ENCODE results near the gene DGKH.

The DGKH gene

DNA sequence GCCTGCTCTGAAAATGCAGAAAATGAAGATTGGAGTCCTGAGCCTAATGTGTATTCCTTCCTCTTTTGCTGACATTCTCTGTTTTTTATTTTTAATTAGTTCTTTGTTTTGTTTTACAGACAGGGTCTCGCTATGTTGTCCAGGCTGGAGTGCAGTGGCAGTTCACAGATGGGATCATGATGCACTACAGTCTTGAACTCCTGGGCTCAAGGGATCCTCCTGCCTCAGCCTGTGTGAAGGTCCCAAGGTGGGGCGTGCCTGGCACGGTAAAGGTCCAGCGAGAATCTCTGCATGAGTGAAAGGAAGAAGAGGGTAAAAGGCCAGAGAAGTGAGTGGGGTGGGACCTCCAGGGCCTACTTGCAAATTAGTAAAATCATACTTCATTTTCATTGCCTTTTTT lies 34.3 kb upstream of the DGKH start:
- TF ChIP-seq, protein P1, sequence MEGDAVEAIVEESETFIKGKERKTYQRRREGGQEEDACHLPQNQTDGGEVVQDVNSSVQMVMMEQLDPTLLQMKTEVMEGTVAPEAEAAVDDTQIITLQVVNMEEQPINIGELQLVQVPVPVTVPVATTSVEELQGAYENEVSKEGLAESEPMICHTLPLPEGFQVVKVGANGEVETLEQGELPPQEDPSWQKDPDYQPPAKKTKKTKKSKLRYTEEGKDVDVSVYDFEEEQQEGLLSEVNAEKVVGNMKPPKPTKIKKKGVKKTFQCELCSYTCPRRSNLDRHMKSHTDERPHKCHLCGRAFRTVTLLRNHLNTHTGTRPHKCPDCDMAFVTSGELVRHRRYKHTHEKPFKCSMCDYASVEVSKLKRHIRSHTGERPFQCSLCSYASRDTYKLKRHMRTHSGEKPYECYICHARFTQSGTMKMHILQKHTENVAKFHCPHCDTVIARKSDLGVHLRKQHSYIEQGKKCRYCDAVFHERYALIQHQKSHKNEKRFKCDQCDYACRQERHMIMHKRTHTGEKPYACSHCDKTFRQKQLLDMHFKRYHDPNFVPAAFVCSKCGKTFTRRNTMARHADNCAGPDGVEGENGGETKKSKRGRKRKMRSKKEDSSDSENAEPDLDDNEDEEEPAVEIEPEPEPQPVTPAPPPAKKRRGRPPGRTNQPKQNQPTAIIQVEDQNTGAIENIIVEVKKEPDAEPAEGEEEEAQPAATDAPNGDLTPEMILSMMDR (IDR thresholded peaks at IDR 0.05; ENCODE audit: insufficient read depth, missing control alignments), result no peak
- DNase-seq (ENCODE audit: insufficient read length, low spot score) (no peak), FAIRE-seq (no peak)

DNA sequence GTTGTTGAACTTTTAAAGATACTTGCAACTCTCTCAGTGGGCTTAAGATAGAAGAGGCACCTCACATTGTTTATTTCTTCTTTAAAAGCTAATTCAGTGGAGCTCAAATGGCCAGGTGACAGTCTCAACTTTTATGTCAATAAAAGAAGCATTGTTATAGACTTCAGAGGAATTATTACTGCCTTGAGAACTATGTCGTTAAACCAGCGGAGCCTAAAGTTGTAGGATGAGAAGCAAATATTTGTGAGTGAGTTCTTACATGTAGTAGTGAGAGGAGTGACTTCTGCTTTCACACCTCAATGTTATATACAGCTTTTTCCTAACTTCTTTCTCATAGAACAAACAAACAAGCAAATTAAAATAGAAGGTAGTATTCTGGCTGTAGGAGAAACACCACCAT lies 31.2 kb upstream of the DGKH start:
- TF ChIP-seq, protein P1 (IDR thresholded peaks at IDR 0.05; ENCODE audit: insufficient read depth, missing control alignments), result no peak
- no peak for FAIRE-seq
- DNase-seq (ENCODE audit: insufficient read length, low spot score), result no peak

DNA sequence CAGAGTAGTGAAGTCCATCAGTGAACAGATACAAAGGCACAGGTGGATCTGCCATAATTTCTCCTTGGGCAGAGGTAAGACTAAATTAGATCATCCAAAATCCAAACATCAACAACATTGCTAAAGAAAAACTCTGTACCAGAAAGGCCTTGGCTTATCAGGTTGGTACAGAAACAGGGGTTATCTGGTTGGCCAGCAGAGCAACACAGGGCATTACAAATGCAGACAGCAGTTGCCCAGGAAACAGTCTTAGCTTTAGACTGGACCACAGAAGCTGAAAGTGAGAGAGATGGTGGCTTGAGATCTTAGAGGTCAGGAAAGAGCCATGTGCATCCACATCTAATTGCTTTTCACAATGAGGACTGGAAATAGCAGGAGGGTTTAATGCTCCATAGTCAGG lies 26.6 kb upstream of the DGKH start:
- TF ChIP-seq, protein P1 (IDR thresholded peaks at IDR 0.05; ENCODE audit: insufficient read depth, missing control alignments), result no peak
- no peak for FAIRE-seq

DNA sequence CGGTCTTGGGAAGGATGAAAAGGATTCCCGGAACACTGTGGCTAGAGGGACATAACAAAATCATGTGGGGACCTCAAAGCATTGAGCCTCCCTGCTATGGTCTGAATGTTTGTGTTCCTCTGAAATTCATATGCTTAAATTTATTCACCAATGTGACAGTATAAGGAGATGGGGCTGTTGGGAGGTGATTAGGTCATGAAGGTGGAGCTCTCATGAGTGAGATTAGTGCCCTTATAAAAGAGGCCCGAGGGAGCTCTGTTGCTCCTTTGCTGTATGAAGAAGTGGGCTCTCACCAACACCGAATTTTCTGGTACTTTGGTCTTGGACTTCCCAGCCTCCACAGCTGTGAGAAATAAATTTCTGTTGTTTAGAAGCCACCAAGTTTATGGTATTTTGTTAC lies 26.1 kb upstream of the DGKH start:
- DNase-seq (ENCODE audit: insufficient read length, low spot score), result no peak
- no peak for FAIRE-seq
- TF ChIP-seq, protein P1 (IDR thresholded peaks at IDR 0.05; ENCODE audit: insufficient read depth, missing control alignments), result no peak

More for the DNA sequence above, 26.6 kb upstream of the DGKH start:
- no peak for DNase-seq (ENCODE audit: insufficient read length, low spot score)

DNA sequence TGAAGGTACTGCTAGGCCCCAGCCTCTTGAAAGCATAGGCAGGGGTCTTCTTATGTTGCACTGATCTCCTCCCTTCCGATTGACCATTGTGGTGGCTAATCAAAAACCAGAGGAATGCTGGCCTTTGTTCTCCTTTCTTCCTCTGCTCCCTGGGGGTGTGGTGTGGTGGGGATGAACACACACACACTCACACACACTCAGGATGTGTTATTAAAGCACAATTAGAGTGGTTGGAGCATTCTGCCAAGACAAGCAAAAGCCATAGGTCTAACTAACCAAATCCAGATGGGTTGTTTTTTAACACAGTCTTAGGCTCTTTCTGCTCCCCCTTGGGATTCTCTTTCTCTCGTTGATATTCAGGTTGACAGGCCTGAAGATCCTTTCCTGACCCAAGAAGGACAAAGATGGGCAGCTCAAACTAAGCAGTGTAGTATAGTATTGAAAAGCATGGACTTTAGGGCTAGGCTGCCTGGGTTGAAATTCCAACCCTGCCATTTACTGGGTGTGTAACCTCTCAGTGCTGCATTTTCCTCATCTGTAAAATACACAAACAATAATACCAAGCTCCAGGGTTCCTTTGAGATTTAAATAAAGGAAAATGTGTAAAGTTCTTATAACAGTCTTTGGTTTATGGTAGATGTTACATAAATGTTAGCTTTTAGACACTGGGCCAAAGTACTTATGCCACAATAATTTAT lies 25.5 kb upstream of the DGKH start:
- no peak for FAIRE-seq
- TF ChIP-seq, protein P1 (IDR thresholded peaks at IDR 0.05; ENCODE audit: insufficient read depth, missing control alignments), result no peak
- no peak for DNase-seq (ENCODE audit: insufficient read length, low spot score)

DNA sequence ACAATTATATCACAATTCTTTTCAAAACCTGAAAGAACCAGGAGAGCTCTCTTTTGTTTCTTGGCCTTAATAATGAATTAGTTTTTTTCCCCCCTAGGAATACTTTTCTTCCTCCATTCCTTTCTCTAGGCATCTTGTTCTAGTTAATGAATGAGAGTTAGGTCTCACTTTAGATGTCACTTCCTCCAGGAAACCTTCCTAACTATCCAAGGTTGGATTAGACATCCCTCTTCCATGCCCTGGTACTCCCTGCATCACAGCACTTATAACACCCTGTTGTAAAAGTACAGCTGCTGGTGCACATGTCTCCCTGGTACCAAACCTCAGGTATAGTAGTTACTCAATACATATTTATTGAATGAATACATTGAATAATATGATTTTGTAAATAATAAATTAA lies 21.2 kb upstream of the DGKH start:
- DNase-seq (ENCODE audit: insufficient read length, low spot score), result no peak
- no peak for FAIRE-seq
- TF ChIP-seq, protein P1 (IDR thresholded peaks at IDR 0.05; ENCODE audit: insufficient read depth, missing control alignments), result no peak

DNA sequence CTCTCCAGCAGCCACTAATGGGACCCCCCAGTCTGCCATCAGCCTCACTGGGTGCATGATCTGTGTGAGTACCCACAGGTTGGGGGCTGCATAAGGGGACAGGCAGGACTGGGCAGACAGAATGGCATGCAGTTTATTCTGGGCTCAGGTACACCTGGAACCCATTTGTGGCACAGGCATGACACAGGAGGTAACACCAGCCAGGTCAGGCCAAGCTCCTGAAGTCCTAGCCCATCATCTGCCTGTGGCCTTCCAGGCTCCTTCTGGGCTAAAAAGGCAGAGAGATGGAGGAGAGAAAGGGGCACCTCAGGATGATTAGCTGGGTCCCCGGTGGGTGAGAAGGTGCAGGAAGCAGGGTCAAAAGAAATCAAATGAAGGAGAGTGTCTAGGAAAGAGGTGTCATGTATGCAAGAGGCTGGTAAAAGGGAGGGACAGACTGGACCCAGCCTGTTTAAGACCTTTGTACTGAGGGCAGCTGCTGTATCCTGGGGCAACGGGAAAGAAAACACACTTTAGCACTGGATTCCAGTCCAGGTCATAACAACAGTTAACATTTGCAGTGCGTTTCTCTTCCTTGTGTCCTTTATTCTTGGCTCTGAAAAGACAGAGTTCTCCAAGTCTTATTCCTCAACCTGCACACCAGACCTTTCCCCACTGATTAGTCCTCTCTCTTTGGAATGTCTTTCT lies 20.2 kb upstream of the DGKH start:
- DNase-seq (ENCODE audit: insufficient read length, low spot score) (no peak), FAIRE-seq (no peak)
- TF ChIP-seq, protein P1 (IDR thresholded peaks at IDR 0.05; ENCODE audit: insufficient read depth, missing control alignments), result no peak

All from D721Med (cell line).